GM23338 (cell line): ENCODE data around the gene ESYT1. TPM values are rescaled to one million over a fixed set of nuclear protein-coding genes. Genes with fewer than 3 reads are reported as not detected.
A peak's percentile ranks its signal among the peaks of the same experiment; 100 is the strongest.

Experiments used
- ATAC-seq: fragments of 200-7000 bp; cut with Tn5 transposase; 3 replicates; pipeline ENCODE4 v1.9.1; 2020
- DNase-seq: peaks from one replicate; pipeline ENCODE4 v3.0.0-alpha.2; 2015; ENCODE audit warnings: low spot score
- H2AFZ ChIP-seq: fragments of 200-600 bp; sonication (generic); 2 replicates; pipeline ENCODE4 v1.8.0; 2016; ENCODE audit warnings: antibody characterized with exemption, mild to moderate bottlenecking, moderate library complexity
- H3F3A ChIP-seq: fragments of 200-600 bp; sonication (generic); replicated peaks from 2 replicates; pipeline ENCODE4 v1.8.0; 2017; ENCODE audit warnings: antibody characterized with exemption, mixed run types, low read depth
- H3K27ac ChIP-seq: fragments of 200-600 bp; sonication (generic); 2 replicates; pipeline ENCODE4 v1.6.1; 2016; ENCODE audit warnings: low read depth
- H3K27me3 ChIP-seq: fragments of 200-600 bp; sonication (generic); 2 replicates; pipeline ENCODE4 v1.8.0; 2016; ENCODE audit warnings: mild to moderate bottlenecking, mixed run types, moderate library complexity; ENCODE audit not compliant: insufficient read depth
- H3K36me3 ChIP-seq: fragments of 200-600 bp; sonication (generic); 2 replicates; pipeline ENCODE4 v1.8.0; 2016; ENCODE audit warnings: mild to moderate bottlenecking; ENCODE audit not compliant: insufficient read depth
- H3K4me1 ChIP-seq: fragments of 200-600 bp; sonication (generic); 2 replicates; pipeline ENCODE4 v1.8.0; 2016; ENCODE audit warnings: mild to moderate bottlenecking, moderate library complexity; ENCODE audit not compliant: insufficient read depth
- H3K4me2 ChIP-seq: fragments of 200-600 bp; sonication (generic); 2 replicates; pipeline ENCODE4 v1.7.1; 2017; ENCODE audit warnings: mixed run types
- H3K4me3 ChIP-seq: fragments of 200-600 bp; sonication (generic); 2 replicates; pipeline ENCODE4 v1.6.1; 2016; ENCODE audit warnings: mixed run types
- H3K79me2 ChIP-seq: fragments of 200-600 bp; sonication (generic); replicated peaks from 2 replicates; pipeline ENCODE4 v1.8.0; 2017; ENCODE audit warnings: mild to moderate bottlenecking; ENCODE audit not compliant: insufficient read depth
- H3K9me2 ChIP-seq: fragments of 200-600 bp; sonication (generic); 2 replicates; pipeline ENCODE4 v1.8.0; 2017; ENCODE audit not compliant: insufficient read depth
- H4K20me1 ChIP-seq: fragments of 200-600 bp; sonication (generic); replicated peaks from 2 replicates; pipeline ENCODE4 v1.8.0; 2017; ENCODE audit warnings: mild to moderate bottlenecking; ENCODE audit not compliant: insufficient read depth
- H3K27ac Mint-ChIP-seq: 2 replicates; pipeline ENCODE4 v1.8.0; 2020; ENCODE audit warnings: inconsistent platforms, mild to moderate bottlenecking, moderate library complexity, mixed read lengths
- H3K27me3 Mint-ChIP-seq: 3 replicates; pipeline ENCODE4 v1.8.0; 2022; ENCODE audit warnings: low read depth, mild to moderate bottlenecking, moderate library complexity, mixed read lengths, inconsistent platforms; ENCODE audit not compliant: insufficient read depth, poor library complexity
- H3K36me3 Mint-ChIP-seq: 3 replicates; pipeline ENCODE4 v1.8.0; 2021; ENCODE audit warnings: low read depth, mild to moderate bottlenecking, inconsistent platforms, moderate library complexity, mixed read lengths
- H3K4me1 Mint-ChIP-seq: 3 replicates; pipeline ENCODE4 v1.8.0; 2020; ENCODE audit warnings: mild to moderate bottlenecking, inconsistent platforms, mixed read lengths
- H3K4me3 Mint-ChIP-seq: 3 replicates; pipeline ENCODE4 v1.8.0; 2021; ENCODE audit warnings: moderate library complexity, mild to moderate bottlenecking, inconsistent platforms, mixed read lengths
- H3K9me3 Mint-ChIP-seq: 3 replicates; pipeline ENCODE4 v1.8.0; 2020; ENCODE audit warnings: moderate library complexity, mild to moderate bottlenecking, inconsistent platforms, mixed read lengths
- CREB1 ChIP-seq: fragments of 250-450 bp; sonication (Bioruptor Pico); IDR thresholded peaks from 2 replicates; pipeline ENCODE4 v1.5.0; 2020; ENCODE audit warnings: low read depth, mild to moderate bottlenecking, moderate library complexity
- EZH2 ChIP-seq: fragments of 200-600 bp; sonication (generic); IDR thresholded peaks from one replicate; pipeline ENCODE4 v1.8.0; 2017; ENCODE audit warnings: antibody characterized with exemption, mild to moderate bottlenecking, low read depth; ENCODE audit not compliant: unreplicated experiment
- JUNB ChIP-seq: IDR thresholded peaks from one replicate; pipeline ENCODE4 v1.6.1; 2016; ENCODE audit warnings: antibody characterized with exemption; ENCODE audit not compliant: unreplicated experiment
- NANOG ChIP-seq: IDR thresholded peaks from 2 replicates; pipeline ENCODE4 v1.6.1; 2016; ENCODE audit warnings: antibody characterized with exemption, borderline replicate concordance
- POLR2AphosphoS5 ChIP-seq: IDR thresholded peaks from 2 replicates; pipeline ENCODE4 v1.6.1; 2016; ENCODE audit warnings: antibody characterized with exemption, low read depth
- ZNF114 ChIP-seq: fragments of 250-450 bp; sonication (Bioruptor Pico); IDR thresholded peaks from 2 replicates; pipeline ENCODE4 v1.5.0; 2020; ENCODE audit warnings: mild to moderate bottlenecking, moderate library complexity
- polyA plus RNA-seq: library from polyadenylated mRNA; unstranded; fragments of >200 nt; fragmentation: Nextera tagmentation; extraction: Ambion mirVana; gene quantifications from 2 replicates; pipeline ENCODE4 v1.2.1, GENCODE V29; 2016
- total RNA-seq: library from RNA; depleted of rRNA; stranded (reverse); fragments of >200 nt; shearing (Covaris generic); gene quantifications from 2 replicates; pipeline ENCODE4 v1.2.3, GENCODE V29; 2014
- TF ChIP-seq, protein P1 (sequence below): IDR thresholded peaks from 2 replicates; pipeline ENCODE4 v1.6.1; 2016; ENCODE audit warnings: antibody characterized with exemption
- TF ChIP-seq, protein P2 (sequence below), 2 experiments: fragments of 200-600 bp in 1 of 2; sonication (generic) in 1 of 2; conservative IDR thresholded peaks; 2 replicates each; pipeline versions ENCODE4 v1.5.1 to v1.6.1; 2016 to 2017; ENCODE audit warnings: antibody characterized with exemption in 2 of 2, low read depth in 2 of 2, mild to moderate bottlenecking in 2 of 2, moderate library complexity in 1 of 2
- TF ChIP-seq, protein P3 (sequence below): IDR thresholded peaks from one replicate; pipeline ENCODE4 v1.6.1; 2018; ENCODE audit warnings: antibody characterized with exemption; ENCODE audit not compliant: unreplicated experiment

The ESYT1 gene
- total and polyA plus RNA-seq, 2 experiments from 2014 or later, result 23.3 to 142 TPM

DNA sequence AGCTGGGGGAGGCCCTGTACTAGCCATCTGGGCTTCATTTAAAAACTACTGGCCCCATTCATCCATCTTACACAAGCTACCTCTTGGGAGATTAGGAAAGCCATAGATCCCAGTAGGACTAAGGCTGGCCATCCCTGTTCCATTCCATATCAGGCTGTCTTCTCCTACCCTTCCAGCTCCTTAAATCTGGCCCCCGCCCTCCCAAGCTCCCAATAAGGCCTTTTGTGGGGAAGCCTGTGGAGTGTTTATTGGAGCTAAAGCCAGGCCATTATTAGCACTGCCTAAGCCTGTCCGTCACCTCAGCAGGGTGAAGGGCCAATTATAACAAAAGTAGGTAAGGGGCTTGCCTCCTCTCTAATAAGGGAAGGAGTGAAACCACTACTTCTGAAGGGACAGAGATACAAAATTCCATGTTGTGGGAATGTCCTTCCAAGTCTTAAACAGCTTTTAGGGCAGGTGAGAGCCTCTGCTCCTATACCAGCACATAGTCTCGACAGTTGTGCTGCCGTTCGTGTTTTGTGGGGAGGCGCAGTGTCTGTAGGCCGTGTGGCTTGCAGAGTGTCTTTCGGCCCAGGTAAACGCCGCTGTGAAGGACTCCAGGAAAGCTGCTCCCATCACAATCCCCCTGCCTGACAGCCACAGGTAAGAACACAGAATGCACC is 33.8 kb downstream of the ESYT1 start:
- Histone ChIP-seq H3K4me3 (0 out of 2 replicates have a peak overlapping the region, but pooled peaks have one; percentile 21), H3K27me3 (no peaks in the 10 kb centered on the region), H4K20me1 (peaks cover 25% of the 10 kb centered on the region), H3K4me2 (no peak overlapping the region), H3F3A (peaks cover 63% of the 10 kb centered on the region), H3K27ac (peak overlapping the region; percentile 98), H3K4me1 (peaks cover 45% of the 10 kb centered on the region), H3K79me2 (peaks cover 31% of the 10 kb centered on the region), H2AFZ (no peak overlapping the region), H3K9me2 (no peaks in the 10 kb centered on the region), H3K36me3 (peaks cover 55% of the 10 kb centered on the region)
- peaks cover 55% of the 10 kb centered on the region for H3K4me1 Mint-ChIP-seq
- peak; percentile 23 for DNase-seq
- peaks cover 88% of the 10 kb centered on the region for H3K36me3 Mint-ChIP-seq
- peak overlapping the region; percentile 59; the same call in 2 of the 3 replicates for H3K4me3 Mint-ChIP-seq
- H3K9me3 Mint-ChIP-seq, result no peaks in the 10 kb centered on the region; the same call in 1 of the 3 replicates
- H3K27me3 Mint-ChIP-seq, result peaks cover 51% of the 10 kb centered on the region
- no peak for TF ChIP-seq EZH2
- no peak for TF ChIP-seq JUNB
- TF ChIP-seq, protein P1, sequence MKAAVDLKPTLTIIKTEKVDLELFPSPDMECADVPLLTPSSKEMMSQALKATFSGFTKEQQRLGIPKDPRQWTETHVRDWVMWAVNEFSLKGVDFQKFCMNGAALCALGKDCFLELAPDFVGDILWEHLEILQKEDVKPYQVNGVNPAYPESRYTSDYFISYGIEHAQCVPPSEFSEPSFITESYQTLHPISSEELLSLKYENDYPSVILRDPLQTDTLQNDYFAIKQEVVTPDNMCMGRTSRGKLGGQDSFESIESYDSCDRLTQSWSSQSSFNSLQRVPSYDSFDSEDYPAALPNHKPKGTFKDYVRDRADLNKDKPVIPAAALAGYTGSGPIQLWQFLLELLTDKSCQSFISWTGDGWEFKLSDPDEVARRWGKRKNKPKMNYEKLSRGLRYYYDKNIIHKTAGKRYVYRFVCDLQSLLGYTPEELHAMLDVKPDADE, result no peak
- no peak for TF ChIP-seq ZNF114 (CRISPR knock-in tag)
- no peak for TF ChIP-seq CREB1
- TF ChIP-seq NANOG, result no peak
- TF ChIP-seq, protein P2, sequence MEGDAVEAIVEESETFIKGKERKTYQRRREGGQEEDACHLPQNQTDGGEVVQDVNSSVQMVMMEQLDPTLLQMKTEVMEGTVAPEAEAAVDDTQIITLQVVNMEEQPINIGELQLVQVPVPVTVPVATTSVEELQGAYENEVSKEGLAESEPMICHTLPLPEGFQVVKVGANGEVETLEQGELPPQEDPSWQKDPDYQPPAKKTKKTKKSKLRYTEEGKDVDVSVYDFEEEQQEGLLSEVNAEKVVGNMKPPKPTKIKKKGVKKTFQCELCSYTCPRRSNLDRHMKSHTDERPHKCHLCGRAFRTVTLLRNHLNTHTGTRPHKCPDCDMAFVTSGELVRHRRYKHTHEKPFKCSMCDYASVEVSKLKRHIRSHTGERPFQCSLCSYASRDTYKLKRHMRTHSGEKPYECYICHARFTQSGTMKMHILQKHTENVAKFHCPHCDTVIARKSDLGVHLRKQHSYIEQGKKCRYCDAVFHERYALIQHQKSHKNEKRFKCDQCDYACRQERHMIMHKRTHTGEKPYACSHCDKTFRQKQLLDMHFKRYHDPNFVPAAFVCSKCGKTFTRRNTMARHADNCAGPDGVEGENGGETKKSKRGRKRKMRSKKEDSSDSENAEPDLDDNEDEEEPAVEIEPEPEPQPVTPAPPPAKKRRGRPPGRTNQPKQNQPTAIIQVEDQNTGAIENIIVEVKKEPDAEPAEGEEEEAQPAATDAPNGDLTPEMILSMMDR (conservative IDR thresholded peaks at IDR 0.05; ENCODE audit: low read depth in 2 of 2), result no peak
- H3K27ac Mint-ChIP-seq, result peak overlapping the region; percentile 74
- no peak for ATAC-seq

DNA sequence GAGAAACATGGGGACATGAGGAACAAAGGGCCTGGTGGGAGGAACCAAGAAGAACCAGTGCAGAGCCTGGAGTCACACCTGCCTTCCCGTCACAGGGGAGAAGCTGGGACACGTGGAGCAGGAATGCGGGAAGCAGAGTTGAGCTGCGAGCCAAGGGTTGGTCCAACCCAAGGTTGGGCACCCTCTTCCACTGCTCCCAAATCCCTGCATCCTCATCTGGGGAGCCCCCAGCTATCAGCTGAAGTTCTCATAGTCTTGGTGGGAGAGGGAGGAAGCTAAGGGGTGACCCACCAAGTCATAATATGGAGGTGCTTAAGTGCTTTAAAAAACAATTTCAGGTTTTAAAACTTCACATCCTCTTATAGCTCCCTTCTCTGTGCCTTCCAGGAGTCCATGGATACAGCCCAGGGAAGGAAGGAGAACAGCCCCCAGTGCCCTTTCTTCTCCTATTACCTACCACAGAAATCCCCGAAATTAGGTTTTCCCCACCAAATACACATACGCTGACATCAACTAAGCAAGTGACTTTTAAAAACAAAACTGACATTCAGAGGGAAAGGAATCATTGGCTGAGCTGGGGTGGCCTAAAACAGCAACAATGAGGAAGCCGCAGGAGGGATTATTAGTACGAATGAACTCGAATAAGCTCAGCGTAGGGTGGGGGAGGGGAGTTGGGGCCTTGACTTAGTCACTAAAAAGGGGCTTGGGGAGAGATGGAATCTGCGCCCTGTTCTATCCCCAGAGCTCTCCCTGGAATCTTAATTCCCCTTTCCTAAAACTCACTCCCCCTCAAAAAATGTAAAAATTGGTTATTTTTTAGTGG is 34.6 kb downstream of the ESYT1 start:
- H3K4me2 ChIP-seq, result peak overlapping the region; percentile 36
- Mint-ChIP-seq H3K4me1 (peaks cover 50% of the 10 kb centered on the region), H3K4me3 (peak overlapping the region; percentile 36; the same call in 2 of the 3 replicates), H3K27ac (peak overlapping the region; percentile 95), H3K9me3 (no peaks in the 10 kb centered on the region; the same call in 2 of the 3 replicates), H3K36me3 (peaks cover 92% of the 10 kb centered on the region), H3K27me3 (peaks cover 47% of the 10 kb centered on the region)
- H3K27me3 ChIP-seq, result no peaks in the 10 kb centered on the region
- peaks cover 57% of the 10 kb centered on the region for H3F3A ChIP-seq
- peak; percentile 64 for DNase-seq
- peaks cover 25% of the 10 kb centered on the region for H4K20me1 ChIP-seq
- no peaks in the 10 kb centered on the region for H3K9me2 ChIP-seq
- H3K79me2 ChIP-seq, result peaks cover 31% of the 10 kb centered on the region
- H2AFZ ChIP-seq, result no peak overlapping the region
- H3K4me1 ChIP-seq, result peaks cover 41% of the 10 kb centered on the region
- TF ChIP-seq, protein P3, sequence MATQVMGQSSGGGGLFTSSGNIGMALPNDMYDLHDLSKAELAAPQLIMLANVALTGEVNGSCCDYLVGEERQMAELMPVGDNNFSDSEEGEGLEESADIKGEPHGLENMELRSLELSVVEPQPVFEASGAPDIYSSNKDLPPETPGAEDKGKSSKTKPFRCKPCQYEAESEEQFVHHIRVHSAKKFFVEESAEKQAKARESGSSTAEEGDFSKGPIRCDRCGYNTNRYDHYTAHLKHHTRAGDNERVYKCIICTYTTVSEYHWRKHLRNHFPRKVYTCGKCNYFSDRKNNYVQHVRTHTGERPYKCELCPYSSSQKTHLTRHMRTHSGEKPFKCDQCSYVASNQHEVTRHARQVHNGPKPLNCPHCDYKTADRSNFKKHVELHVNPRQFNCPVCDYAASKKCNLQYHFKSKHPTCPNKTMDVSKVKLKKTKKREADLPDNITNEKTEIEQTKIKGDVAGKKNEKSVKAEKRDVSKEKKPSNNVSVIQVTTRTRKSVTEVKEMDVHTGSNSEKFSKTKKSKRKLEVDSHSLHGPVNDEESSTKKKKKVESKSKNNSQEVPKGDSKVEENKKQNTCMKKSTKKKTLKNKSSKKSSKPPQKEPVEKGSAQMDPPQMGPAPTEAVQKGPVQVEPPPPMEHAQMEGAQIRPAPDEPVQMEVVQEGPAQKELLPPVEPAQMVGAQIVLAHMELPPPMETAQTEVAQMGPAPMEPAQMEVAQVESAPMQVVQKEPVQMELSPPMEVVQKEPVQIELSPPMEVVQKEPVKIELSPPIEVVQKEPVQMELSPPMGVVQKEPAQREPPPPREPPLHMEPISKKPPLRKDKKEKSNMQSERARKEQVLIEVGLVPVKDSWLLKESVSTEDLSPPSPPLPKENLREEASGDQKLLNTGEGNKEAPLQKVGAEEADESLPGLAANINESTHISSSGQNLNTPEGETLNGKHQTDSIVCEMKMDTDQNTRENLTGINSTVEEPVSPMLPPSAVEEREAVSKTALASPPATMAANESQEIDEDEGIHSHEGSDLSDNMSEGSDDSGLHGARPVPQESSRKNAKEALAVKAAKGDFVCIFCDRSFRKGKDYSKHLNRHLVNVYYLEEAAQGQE, result no peak
- TF ChIP-seq NANOG, result no peak
- peak; percentile 38; the same call in 1 of the 2 replicates for TF ChIP-seq POLR2AphosphoS5
- TF ChIP-seq JUNB, result no peak
- peak; percentile 2 for ATAC-seq
- no peak overlapping the region for H3K4me3 ChIP-seq
- H3K27ac ChIP-seq, result peak overlapping the region; percentile 98
- peaks cover 55% of the 10 kb centered on the region for H3K36me3 ChIP-seq
